22Rv1 (cell line): Measurements from ENCODE around the gene ZNF609.

Experiments used
- CTCF ChIP-seq: fragments of 450-650 bp; IDR thresholded peaks from 2 replicates; pipeline ENCODE4 v1.5.1; 2017; ENCODE audit warnings: mild to moderate bottlenecking
- ZFX ChIP-seq: fragments of 450-650 bp; IDR thresholded peaks from 2 replicates; pipeline ENCODE4 v1.6.1; 2017; ENCODE audit warnings: antibody characterized with exemption, borderline replicate concordance

DNA sequence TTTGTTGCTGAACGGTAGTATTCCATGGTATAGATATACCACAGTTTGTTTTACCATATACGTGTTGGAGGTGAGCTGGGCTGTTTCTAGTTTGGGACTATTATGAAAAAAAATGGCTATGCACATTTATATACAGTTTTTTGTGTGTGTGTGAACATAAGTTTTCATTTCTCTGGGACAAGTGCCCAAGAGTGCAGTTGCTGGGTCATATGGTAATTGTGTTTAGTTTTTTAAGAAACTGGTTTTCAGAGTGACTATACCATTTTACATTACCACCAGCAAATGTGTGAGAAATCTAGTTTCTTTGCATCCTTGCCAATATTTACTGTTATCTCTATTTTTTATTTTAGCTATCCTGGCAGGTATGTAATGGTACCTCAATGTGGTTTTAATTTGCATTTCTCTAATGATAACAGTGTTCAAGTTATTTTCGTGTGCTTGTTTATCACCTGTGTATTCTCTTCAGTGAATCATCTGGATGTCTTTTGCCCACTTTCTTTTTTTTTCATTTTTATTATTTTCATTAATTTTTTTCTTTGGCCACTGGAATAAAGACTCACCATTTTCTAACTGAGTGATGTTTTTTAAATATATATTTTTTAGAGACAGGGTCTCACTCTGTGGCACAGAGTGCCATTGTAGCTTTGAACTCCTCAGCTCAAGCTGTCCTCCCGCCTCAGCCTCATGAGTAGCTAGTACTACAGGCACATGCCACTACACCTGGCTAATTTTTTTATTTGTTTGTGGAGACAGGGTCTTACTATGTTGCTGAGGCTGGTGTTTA, 75.3 kb downstream of the ZNF609 start:
- TF ChIP-seq CTCF: no peak
- TF ChIP-seq ZFX: no peak
